ENCODE results near the gene TMEM273.
"Not testable (repeated sequence)": the region's sequence is repeated elsewhere in the genome, so short reads cannot be mapped to it uniquely, and the experiment has no call there.

TMEM273 gene

DNA sequence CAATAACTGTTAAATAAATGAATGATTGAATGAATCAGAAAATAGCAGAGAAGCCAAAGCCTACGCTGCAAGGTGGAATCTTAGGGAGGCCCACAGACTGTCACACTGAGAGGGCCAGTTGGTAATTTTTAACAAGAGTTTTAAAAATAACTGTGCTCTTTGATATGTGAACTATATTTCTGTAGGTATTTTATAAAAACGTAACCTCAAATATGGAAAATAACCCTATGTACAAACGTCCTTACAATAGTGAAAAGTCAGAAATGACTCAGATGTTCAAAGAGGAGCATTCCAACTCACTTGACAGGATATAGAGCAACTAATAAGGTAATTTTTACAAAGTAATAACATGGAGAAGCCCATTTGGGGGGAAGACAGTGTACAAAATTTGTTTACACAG is 18.9 kb upstream of the TMEM273 start:
- FAIRE-seq (no peak), DNase-seq (ENCODE audit: insufficient read length, low spot score) (no peak)

DNA sequence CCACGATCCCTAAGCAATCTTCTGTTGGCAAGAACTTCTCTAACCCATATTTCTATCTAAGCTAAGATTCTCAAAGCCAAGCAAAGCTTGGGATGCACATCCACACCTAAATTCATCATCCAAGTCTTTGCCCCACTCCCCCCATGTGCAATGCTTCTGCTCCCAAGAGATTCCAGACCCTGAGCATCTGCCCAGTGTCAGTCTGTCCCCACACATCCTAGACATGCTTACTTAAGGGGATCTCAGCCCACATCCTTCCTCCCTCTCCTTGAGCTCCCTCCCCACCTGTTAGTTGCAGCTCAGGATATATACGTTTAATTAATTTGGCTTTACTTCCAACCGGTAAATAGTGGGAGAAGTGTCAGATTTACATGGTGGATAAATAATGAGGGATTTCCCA is 17.0 kb upstream of the TMEM273 start:
- no peak for DNase-seq (ENCODE audit: insufficient read length, low spot score)
- FAIRE-seq: no peak

DNA sequence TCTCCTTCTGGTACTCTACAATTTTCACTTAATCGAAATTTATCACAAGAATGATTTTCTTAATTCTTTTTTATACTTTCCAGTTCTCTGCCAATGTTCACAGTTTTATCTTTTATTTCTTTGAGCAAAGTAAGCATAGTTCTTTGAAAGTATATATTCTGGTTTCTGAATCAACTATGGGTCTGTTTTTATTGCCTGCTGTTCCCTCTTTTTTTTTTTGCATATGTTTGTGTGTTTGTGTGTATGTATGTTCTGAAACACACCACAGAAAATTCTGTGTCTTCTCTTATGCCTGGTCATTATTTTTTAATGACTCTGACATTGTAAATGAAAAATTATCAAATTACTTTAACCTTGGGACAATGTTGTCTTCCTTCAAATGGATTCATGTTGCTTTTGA is 15.9 kb upstream of the TMEM273 start:
- no peak for DNase-seq (ENCODE audit: insufficient read length, low spot score)
- no peak for FAIRE-seq

DNA sequence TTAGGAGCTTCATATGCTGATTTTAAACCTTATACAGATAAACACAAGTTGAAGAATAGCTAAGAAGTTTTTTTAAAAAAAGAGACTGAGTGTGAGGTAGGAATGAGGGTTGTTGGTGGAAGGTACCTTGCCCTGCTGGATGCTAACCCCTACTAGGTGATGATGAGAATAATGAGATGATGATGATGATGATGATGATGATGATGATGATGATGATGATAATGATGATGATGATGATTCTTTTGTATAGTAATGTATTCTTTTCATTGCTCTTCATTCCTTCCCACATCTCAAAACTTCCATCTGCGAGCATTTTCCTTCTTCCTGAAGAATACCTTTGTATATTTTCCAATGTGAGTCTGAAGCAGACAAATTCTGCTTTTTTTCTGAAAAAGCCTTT is 14.1 kb upstream of the TMEM273 start:
- DNase-seq (ENCODE audit: insufficient read length, low spot score) (no peak), FAIRE-seq (no peak)

GRCh38 chr10:49200854-49201253 is 12.7 kb upstream of the TMEM273 start:
- no peak for FAIRE-seq
- no peak for DNase-seq (ENCODE audit: insufficient read length, low spot score)

- FAIRE-seq (no peak), DNase-seq (ENCODE audit: insufficient read length, low spot score) (no peak)
Observed at GRCh38 chr10:49197171-49197570, 9.0 kb upstream of the TMEM273 start.

DNA sequence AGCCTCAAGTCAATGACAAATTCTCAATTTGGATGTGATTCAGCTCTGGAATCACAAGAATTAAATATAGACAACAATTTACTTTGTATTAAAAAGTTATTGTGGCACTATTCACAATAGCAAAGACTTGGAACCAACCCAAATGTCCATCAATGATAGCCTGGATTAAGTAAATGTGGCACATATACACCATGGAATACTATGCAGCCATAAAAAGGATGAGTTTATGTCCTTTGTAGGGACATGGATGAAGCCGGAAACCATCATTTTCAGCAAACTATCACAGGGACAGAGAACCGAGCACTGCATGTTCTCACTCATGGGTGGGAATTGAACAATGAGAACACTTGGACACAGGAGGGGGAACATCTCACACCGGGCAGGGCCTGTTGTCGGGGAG is 7.7 kb upstream of the TMEM273 start:
- FAIRE-seq; DNase-seq (ENCODE audit: insufficient read length, low spot score): not testable (repeated sequence)

DNA sequence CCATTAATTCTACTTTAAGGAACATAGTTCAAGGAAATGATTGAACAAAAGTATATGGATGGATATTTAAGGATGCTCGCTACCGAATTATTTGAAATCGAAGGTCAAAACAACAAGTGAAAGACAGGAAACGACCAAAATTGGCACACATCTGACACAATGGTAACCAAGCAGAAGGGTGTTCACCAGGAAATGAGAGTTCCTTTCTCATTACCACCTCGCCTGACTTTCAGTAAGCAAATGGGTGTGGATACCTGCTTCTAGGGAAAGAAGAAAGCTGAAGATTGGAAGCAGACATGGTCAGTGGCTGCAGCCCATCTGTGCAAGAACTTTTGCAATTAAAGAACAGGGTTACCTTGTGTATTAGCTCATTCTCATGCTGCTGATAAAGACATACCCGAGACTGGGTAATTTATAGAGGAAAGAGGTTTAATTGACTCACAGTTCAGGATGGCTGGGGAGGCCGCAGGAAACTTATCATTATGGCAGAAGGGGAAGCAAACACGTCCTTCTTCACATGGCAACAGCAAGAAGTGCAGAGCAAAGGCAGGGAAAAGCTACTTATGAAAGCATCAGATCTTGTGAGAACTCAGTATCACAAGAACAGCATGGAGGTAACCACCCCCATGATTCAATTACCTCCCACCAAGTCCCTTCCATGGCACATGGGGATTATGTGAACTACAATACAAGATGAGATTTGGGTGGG is 6.2 kb upstream of the TMEM273 start:
- FAIRE-seq: no peak
- no peak for DNase-seq (ENCODE audit: insufficient read length, low spot score)

GRCh38 chr10:49191349-49191748 is 3.2 kb upstream of the TMEM273 start:
- FAIRE-seq (no peak), DNase-seq (ENCODE audit: insufficient read length, low spot score) (no peak)

DNA sequence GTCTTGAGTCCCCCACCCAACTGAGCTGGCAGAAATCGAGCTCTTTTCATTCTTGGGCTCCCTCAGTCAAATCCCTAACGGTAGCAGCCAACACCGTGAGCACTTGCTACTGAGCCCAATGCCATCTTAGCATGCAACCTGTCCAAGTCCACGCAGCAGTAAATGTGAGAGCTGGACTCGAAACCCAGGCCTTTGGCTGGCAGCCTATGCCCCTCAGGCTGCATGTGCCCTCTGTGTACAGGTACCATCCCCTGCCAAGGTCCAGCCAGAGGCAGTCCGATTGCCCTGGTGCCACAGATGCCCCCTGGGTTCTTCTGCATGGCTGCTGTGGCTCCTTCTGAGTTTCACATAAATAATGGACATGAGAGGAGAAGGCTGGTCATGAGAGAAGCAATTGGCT is 1.2 kb upstream of the TMEM273 start:
- no peak for FAIRE-seq
- no peak for DNase-seq (ENCODE audit: insufficient read length, low spot score)

DNA sequence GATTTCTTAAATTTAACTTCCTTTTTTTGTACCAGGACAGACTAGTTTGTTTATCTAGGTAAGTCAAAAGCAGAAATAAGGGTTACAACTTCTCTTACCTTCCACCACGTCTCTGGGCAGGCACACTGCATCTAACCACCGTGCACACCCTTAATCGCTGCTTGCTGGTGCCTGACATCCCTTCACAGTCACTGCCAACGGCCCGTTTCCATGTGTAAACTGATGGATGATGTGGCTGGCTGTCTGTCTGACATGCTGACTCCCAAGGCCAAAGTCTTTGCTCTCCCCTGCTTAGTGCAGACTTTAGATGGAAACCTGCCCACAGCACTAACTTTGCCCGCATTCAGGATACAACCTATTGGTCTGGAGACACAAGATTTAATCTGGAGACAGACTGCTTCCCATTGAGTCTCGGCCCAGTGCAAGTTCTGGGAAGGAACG is 1.1 kb downstream of the TMEM273 start:
- FAIRE-seq (no peak), DNase-seq (ENCODE audit: insufficient read length, low spot score) (no peak)

DNA sequence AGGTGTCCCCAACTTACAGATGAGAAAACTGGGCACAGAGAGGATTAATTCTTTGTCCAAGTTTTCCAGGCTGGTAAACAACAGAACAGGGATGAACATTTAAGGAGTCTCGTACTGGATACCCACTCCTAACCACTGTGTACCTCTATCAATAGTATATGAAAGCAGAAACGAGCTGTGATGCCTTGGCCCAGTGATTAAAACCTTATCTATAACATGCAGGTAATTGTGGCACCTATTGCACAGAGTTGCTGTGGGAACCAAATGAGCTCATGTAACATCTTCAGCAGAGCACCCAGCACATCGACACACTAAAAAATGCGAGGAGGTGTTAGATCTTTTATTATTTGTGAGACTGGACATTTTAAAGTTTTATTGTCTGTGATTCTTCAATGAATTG is 1.6 kb downstream of the TMEM273 start:
- DNase-seq (ENCODE audit: insufficient read length, low spot score) (no peak), FAIRE-seq (no peak)

DNA sequence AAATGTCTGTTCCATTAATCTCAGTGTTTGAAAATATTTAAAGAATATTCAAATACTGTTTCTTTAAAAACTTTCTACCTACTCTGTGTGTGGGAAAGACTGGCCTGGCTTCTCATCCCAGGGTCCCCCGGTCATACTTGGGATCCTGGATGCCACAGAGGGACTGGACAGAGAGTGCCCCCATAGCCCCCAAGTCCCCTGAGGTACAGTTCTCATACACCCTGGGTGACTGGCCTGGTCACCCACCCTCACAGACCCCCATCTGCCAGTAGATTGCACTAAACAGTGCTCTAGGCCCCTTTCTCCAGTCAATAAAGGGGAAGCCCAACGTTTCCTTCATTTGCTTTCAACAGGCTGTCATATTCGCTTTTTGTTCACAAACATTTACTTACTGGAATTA is 3.0 kb downstream of the TMEM273 start:
- no peak for FAIRE-seq

DNA sequence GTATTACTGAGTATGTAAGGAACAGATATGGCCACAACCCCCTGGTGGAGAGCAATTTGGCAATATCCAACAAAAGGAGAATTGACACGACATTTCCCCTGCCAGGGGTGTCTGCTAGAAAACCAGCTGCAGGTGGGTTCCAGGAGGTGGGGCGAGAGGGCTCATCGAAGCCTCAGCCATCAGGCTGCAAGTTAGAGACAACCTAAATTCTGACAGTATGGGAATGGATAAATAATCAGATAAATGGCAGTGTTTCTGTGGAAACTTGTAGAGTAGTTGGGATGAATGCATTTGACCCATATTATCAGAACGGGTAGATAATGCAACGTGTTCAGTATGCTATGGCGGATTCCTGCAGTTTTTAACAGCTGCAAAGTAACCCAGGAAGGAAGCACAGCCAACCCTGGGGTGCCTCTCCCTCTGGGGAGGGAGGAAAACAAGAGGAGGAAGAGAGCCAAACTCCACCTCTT is 3.5 kb downstream of the TMEM273 start:
- FAIRE-seq (no peak), DNase-seq (ENCODE audit: insufficient read length, low spot score) (no peak)

More for the DNA sequence above, 3.0 kb downstream of the TMEM273 start:
- no peak for DNase-seq (ENCODE audit: insufficient read length, low spot score)

- FAIRE-seq (no peak), DNase-seq (ENCODE audit: insufficient read length, low spot score) (no peak)
Observed at GRCh38 chr10:49183596-49184542, 4.3 kb downstream of the TMEM273 start.

- DNase-seq (ENCODE audit: insufficient read length, low spot score) (no peak), FAIRE-seq (no peak)
Observed at GRCh38 chr10:49182776-49183175, 5.4 kb downstream of the TMEM273 start.

GRCh38 chr10:49180444-49180860 is 7.7 kb downstream of the TMEM273 start:
- FAIRE-seq (no peak), DNase-seq (ENCODE audit: insufficient read length, low spot score) (no peak)

- no peak for FAIRE-seq
- DNase-seq (ENCODE audit: insufficient read length, low spot score): no peak
Observed at GRCh38 chr10:49179699-49180443, 8.3 kb downstream of the TMEM273 start.

GRCh38 chr10:49178489-49179471 is 9.4 kb downstream of the TMEM273 start:
- DNase-seq (ENCODE audit: insufficient read length, low spot score) (no peak), FAIRE-seq (no peak)

All from HTR-8/SVneo (cell line).